NK-92 treated with Interleukin-12 subunit alpha and Interleukin-12 subunit beta, amount 100 ng/mL, for 24 hours (cell line): ENCODE data around the gene MACF1.
"Not testable (repeated sequence)": the region's sequence is repeated elsewhere in the genome, so short reads cannot be mapped to it uniquely, and the experiment has no call there.

Experiments
- DNase-seq: peaks from one replicate; lab custom pipeline; 2025; lab: John Stamatoyannopoulos, UW

The MACF1 gene

GRCh38 chr1:39204441-39205081 lies at the start of gene MACF1:
Gene MACF1 (plus strand): TSS chr1:39204695. CDS start chr1:39205023, 328 bp downstream.
- DNase-seq, result no peak

DNA sequence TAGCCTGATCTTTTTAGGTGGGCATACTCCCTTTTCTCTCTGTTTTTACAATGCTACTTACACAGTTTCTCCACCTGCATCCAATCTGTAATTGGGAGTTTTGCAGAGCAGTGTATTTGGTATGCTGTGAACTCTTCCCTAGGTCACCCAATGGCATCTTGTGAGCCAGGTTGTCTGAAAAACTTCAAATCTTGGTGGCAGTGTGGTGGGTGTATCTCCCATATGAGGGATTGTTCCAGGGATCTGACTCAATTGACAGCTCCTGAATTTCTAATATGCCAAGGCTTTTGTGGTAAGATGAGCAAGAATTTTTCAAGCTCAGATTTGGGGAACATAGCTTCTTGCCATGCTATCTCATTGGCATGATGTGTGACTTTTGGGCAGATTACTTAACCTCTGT lies 47.2 kb upstream of the MACF1 start:
- no peak for DNase-seq

- DNase-seq, result no peak
Measured at GRCh38 chr1:39158327-39159086, 46.0 kb upstream of the MACF1 start.

DNA sequence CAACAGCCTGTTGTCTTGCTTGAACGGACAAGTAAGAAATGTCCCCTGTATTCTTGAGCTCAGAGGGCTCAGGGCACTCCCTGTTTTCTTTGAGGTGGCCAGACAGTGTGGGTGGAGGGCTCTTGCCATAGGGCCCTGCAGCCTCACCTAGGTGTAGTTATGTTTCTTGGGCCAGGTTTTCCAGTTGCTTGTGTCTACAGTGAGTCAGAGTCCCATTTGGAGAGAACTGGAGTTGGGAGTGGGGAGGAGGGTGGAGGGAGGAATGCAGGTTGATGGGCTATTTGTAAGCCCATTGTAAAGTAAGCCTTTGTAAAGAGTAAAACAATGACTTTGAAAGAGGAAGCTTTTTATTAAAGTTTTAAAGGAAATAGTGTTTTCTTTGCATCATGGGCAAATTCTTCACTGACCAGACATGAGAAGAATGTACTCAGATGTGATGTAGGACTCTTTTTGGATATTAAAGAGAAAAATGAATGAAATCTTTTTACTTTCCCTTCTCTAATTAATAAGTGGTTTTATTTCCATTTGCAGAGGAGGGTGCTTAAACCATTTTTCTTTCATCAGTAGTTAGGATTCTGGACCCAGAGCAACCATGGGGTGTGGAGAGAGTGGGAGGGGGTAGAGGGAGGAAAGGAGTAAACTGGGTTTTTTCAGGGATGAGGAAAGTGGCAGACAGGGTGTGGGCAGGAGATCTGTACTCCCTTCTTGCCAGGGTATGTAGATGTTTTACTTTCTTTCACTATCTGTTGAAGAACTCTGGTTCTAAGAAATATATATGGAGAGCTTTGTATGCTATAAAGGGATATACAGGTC lies 45.1 kb upstream of the MACF1 start:
- no peak for DNase-seq

GRCh38 chr1:39160703-39161102 lies 43.8 kb upstream of the MACF1 start:
- DNase-seq, result no peak

- not testable (repeated sequence) for DNase-seq
Measured at GRCh38 chr1:39161811-39162210, 42.7 kb upstream of the MACF1 start.

GRCh38 chr1:39163469-39163868 lies 41.0 kb upstream of the MACF1 start:
- no peak for DNase-seq

- DNase-seq, result no peak
Measured at GRCh38 chr1:39164256-39164655, 40.2 kb upstream of the MACF1 start.

DNA sequence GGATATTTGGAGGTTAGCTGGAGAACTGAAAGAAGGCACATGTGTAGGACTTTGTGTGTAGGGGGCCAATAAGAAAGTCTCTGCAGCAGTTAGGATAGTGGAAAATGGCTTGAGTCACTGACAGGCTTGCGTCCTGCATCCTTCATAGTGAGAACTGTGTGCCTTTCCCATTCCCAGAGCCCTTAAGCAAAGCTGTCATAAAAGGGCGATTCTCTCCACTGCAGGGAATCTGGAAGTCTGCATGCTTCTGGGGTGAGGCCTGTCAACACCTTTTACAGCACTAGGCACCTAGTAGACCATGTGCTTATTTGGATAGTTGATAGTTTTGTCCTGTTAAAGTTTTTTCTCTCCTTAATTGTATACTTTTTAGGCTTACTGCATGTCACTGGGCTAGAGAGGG lies 39.4 kb upstream of the MACF1 start:
- DNase-seq, result no peak

- DNase-seq, result no peak
Measured at GRCh38 chr1:39165488-39165887, 39.0 kb upstream of the MACF1 start.

DNA sequence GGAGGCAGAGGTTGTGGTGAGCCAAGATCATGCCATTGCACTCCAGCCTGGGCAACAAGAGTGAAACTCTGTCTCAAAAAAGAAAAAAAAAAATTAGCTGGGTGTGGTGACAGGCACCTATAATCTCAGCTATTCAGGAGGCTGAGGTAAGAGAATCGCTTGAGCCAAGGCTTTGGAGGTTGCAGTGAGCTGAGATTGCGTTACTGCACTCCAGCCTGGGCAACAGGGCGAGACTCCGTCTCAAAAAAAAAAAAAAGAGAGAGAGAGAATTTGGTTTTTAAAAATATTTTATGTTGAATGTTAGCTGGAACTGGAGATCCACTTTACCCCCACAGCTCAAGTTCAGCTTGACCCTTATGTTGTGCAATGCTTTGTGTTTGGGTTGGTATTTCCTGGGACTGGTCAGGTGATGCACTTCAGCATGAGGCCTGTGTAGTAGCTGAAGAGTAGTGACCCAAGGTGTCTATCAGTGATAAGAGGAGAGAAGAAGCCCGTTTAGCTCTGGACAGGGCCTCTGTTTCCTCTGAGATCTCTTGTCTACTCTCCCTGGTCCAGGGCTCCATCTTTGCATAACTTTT lies 36.8 kb upstream of the MACF1 start:
- no peak for DNase-seq

GRCh38 chr1:39168301-39169080 lies 36.0 kb upstream of the MACF1 start:
- no peak for DNase-seq

DNA sequence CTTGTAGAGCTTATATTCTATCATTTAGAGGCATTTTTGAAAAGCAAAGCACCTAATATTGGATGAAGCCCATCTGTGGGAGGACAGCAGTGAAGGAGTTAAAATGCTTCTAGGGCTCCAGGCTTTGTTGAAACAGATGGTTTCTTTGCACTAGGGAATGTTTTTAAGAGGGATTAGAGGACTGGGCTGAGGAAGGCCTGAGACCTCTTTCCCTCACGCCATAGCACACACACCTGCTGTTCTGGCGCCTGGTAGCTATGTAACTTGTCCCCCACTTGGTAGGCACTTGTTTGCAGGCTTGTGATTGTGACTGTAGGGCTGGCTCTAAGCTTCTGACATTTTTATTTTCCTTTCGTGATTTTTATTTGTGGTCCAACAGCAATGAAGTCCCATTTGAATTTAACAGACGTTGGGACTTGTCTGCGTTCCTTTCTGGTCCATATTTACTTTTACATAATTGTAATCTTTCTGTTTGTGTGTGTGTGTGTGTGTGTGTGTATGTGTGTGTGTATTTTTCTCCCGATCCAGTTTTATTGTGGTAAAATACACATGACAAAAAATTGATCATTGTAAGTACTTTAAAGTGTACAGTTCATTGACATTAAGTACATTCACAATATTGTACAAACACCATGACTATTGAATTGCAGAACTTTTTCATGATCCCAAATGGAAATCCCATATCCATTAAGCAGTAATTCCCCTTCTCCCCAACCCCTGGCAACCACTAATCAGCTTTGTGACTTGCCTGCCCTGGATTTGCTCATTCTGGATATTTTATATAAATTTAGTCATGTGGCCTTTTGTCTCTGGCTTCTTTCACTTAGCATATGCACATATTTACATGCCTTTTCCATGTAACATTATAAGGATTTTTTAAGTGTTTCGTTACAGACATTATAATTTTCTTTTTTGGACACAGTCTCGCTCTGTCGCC lies 33.5 kb upstream of the MACF1 start:
- DNase-seq, result no peak

DNA sequence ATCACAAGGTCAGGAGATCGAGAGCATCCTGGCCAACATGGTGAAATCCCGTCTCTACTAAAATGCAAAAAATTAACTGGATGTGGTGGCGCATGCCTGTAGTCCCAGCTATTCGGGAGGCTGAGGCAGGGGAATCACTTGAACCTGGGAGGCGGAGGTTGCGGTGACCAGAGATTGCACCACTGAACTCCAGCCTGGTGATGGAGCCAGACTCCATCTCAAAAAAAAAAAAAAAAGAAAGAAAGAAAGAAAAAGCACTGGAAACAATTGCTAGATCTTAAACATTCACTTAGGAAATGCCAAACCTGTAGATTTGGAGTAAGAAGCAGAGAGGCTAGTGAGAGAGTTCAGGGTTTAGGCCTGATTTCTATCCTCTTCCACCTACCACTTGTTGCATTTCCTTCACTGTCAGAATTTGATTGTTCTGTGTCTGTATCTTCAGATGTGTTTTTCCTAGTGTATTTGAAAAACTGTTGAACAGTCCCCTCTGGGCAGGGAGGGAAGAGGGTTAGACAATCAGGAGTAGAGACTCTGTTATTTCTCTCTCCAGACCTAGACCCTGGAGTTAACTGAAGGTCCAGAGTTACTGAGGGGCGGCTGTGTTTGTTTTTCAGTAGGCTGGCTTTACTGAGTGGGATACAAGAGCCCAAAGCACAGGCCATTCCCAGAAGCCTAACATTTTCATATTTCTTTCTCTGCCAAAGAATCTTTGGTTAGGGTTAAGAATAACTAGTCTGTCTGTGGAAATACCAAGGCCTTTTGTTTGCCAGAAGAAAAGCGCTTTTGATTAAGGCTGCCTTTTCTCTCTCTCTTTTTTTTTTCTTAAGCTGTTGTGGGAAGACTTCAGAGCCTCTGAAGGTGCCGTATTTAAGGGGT lies 31.1 kb upstream of the MACF1 start:
- no peak for DNase-seq

- no peak for DNase-seq
Measured at GRCh38 chr1:39173995-39174380, 30.5 kb upstream of the MACF1 start.

- DNase-seq, result no peak
Measured at GRCh38 chr1:39174390-39175081, 30.0 kb upstream of the MACF1 start.

GRCh38 chr1:39177706-39178105 lies 26.8 kb upstream of the MACF1 start:
- DNase-seq, result no peak

- DNase-seq, result no peak
Measured at GRCh38 chr1:39178541-39179431, 25.7 kb upstream of the MACF1 start.
